GM23248 (cell line): Measurements from ENCODE around the gene MRFAP1.

ENCODE experiments used
- EZH2 ChIP-seq: fragments of 200-600 bp; sonication (generic); IDR thresholded peaks from 2 replicates; pipeline ENCODE4 v1.6.1; 2018; ENCODE audit warnings: antibody characterized with exemption, mild to moderate bottlenecking; ENCODE audit not compliant: insufficient read depth, poor library complexity, severe bottlenecking
- EZH2phosphoT487 ChIP-seq: fragments of 200-600 bp; sonication (generic); IDR thresholded peaks from 2 replicates; pipeline ENCODE4 v1.6.1; 2018; ENCODE audit warnings: antibody characterized with exemption, moderate library complexity, mild to moderate bottlenecking, low read depth; ENCODE audit not compliant: insufficient read depth

DNA sequence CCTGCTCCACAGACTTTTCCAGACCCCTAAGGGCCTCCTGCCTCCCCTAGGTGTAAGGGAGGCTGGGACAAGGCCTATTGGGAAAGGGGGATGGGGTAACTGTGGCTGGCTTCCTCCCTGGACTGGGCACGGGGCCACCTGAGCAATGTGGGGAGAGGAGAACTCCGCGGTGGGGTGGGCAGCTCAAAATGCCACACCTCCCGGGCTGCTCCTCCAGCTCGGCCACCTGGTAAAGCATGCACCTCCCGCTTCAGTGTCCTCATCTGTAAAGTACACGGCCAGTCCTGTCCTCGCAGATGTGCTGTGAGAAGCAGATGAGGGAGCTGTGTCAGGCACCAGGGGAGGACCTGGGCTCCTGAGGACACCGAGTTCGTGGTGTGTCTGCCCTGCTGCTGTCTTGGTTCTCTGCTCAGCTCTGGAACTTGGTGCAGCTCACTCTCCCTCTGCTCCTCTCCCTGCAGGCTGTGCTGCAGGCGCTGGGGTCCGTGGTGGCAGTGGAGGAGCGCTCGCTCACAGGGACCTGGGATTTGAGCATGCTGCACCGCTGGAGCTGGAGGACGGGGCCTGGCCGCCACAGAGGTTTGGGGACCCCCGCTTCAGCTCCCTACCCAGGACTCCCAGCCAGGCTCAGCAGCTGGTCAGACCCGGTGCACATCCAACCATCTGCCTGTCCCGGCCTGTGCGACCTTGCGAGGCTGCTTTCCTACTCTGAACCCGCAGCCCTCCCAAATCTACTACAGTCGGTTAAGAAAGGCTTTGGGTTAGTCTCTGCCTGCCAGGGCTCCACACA lies 20.8 kb upstream of the MRFAP1 start:
- TF ChIP-seq EZH2 (no peak), EZH2phosphoT487 (no peak)
